Measurements from ENCODE around the gene THSD4.
A peak's percentile ranks its signal among the peaks of the same experiment; 100 is the strongest.

The THSD4 gene

DNA sequence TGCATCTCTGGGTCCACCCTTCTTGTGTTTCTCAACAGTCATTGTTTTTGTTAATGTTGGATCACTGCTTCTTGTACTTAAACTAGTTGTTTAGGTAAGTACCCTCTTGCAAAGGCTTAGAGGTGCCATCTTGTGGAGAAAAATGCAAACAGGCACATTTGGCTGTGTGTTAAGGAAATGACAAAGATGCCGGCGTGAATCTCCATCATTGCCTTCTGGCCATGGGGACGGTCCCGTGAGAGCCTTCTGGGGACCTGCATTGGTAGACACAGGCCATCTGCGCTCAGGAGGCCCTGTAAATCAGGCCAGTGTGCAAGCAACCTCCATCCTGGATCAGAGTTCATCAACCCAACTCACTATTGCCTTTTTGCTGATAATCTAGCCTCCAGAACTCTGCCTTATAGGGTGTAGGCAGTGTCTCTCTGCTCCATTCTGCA lies 536.5 kb downstream of the THSD4 start:
- H3K27ac ChIP-seq (ENCODE audit: low read depth, low read length, poor library complexity, severe bottlenecking): no peak overlapping the region
- no peaks in the 10 kb centered on the region for H3K36me3 ChIP-seq (ENCODE audit: insufficient read depth, low read length)
- H3K9ac ChIP-seq (ENCODE audit: low read length): no peak overlapping the region
- H3K27me3 ChIP-seq (ENCODE audit: insufficient read depth, low read length): no peaks in the 10 kb centered on the region
- no peaks in the 10 kb centered on the region for H3K9me2 ChIP-seq (ENCODE audit: low read depth, low read length)
- no peaks in the 10 kb centered on the region for H3K79me2 ChIP-seq (ENCODE audit: insufficient read depth, low read length)
- TF ChIP-seq, protein P1, sequence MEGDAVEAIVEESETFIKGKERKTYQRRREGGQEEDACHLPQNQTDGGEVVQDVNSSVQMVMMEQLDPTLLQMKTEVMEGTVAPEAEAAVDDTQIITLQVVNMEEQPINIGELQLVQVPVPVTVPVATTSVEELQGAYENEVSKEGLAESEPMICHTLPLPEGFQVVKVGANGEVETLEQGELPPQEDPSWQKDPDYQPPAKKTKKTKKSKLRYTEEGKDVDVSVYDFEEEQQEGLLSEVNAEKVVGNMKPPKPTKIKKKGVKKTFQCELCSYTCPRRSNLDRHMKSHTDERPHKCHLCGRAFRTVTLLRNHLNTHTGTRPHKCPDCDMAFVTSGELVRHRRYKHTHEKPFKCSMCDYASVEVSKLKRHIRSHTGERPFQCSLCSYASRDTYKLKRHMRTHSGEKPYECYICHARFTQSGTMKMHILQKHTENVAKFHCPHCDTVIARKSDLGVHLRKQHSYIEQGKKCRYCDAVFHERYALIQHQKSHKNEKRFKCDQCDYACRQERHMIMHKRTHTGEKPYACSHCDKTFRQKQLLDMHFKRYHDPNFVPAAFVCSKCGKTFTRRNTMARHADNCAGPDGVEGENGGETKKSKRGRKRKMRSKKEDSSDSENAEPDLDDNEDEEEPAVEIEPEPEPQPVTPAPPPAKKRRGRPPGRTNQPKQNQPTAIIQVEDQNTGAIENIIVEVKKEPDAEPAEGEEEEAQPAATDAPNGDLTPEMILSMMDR (IDR thresholded peaks at IDR 0.05; ENCODE audit: low read length): peak; percentile 55
- TF ChIP-seq EZH2 (IDR thresholded peaks at IDR 0.05; ENCODE audit: borderline replicate concordance, low read length): no peak
- no peaks in the 10 kb centered on the region for H3K9me3 ChIP-seq (ENCODE audit: low read length)
- no peak overlapping the region for H3K4me3 ChIP-seq (ENCODE audit: low read depth, low read length, poor library complexity, severe bottlenecking)
- no peak overlapping the region for H2AFZ ChIP-seq (ENCODE audit: low read length)
- H3K4me1 ChIP-seq (ENCODE audit: insufficient read depth, low read length, severe bottlenecking): no peaks in the 10 kb centered on the region
- H3F3A ChIP-seq (ENCODE audit: insufficient read depth, low read length): no peaks in the 10 kb centered on the region
- no peak overlapping the region for H3K4me2 ChIP-seq (ENCODE audit: low read length)
- no peaks in the 10 kb centered on the region for H4K20me1 ChIP-seq (ENCODE audit: insufficient read depth, low read length)

- Histone ChIP-seq H3K4me1 (ENCODE audit: insufficient read depth, low read length, severe bottlenecking) (no peaks in the 10 kb centered on the region), H3K79me2 (ENCODE audit: insufficient read depth, low read length) (no peaks in the 10 kb centered on the region), H3K27me3 (ENCODE audit: insufficient read depth, low read length) (no peaks in the 10 kb centered on the region; the same call in 1 of the 2 replicates), H3K27ac (ENCODE audit: low read depth, low read length, poor library complexity, severe bottlenecking) (no peak overlapping the region), H3K4me2 (ENCODE audit: low read length) (no peak overlapping the region), H3K9ac (ENCODE audit: low read length) (no peak overlapping the region), H3F3A (ENCODE audit: insufficient read depth, low read length) (no peaks in the 10 kb centered on the region), H3K9me3 (ENCODE audit: low read length) (no peaks in the 10 kb centered on the region), H4K20me1 (ENCODE audit: insufficient read depth, low read length) (no peaks in the 10 kb centered on the region), H3K9me2 (ENCODE audit: low read depth, low read length) (no peaks in the 10 kb centered on the region), H2AFZ (ENCODE audit: low read length) (no peak overlapping the region), H3K36me3 (ENCODE audit: insufficient read depth, low read length) (no peaks in the 10 kb centered on the region), H3K4me3 (ENCODE audit: low read depth, low read length, poor library complexity, severe bottlenecking) (no peak overlapping the region)
- TF ChIP-seq, protein P1 (IDR thresholded peaks at IDR 0.05; ENCODE audit: low read length): no peak
- TF ChIP-seq EZH2 (IDR thresholded peaks at IDR 0.05; ENCODE audit: borderline replicate concordance, low read length): no peak
Observed at GRCh38 chr15:71654042-71654719, 538.9 kb downstream of the THSD4 start.

DNA sequence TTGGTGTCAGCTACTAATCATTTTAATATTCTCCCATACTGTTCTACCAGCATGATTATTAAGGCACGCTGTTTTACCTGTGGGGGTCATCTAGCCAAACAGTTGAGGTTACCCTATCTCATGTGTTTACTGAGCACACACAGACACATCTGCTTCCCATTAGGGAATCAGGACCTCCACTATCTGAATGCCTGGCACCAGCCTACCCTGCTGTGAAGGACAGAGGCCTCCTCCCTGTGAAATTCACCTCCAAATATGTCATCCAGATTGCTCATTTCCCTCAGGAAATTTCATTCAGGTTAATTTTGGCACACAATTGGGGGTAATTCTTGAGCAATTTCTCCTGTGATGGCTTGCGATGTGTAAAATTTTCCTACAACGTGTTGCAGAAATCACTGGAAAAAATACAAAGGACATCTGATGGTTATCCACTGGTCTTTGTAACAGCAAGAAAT lies 539.5 kb downstream of the THSD4 start:
- Histone ChIP-seq H3F3A (ENCODE audit: insufficient read depth, low read length) (no peaks in the 10 kb centered on the region), H3K27ac (ENCODE audit: low read depth, low read length, poor library complexity, severe bottlenecking) (no peak overlapping the region), H3K9ac (ENCODE audit: low read length) (no peak overlapping the region), H3K27me3 (ENCODE audit: insufficient read depth, low read length) (no peaks in the 10 kb centered on the region; the same call in 1 of the 2 replicates), H3K79me2 (ENCODE audit: insufficient read depth, low read length) (no peaks in the 10 kb centered on the region), H3K9me2 (ENCODE audit: low read depth, low read length) (no peaks in the 10 kb centered on the region), H3K9me3 (ENCODE audit: low read length) (no peaks in the 10 kb centered on the region), H3K4me3 (ENCODE audit: low read depth, low read length, poor library complexity, severe bottlenecking) (no peak overlapping the region), H3K4me1 (ENCODE audit: insufficient read depth, low read length, severe bottlenecking) (no peaks in the 10 kb centered on the region), H3K4me2 (ENCODE audit: low read length) (no peak overlapping the region), H4K20me1 (ENCODE audit: insufficient read depth, low read length) (no peaks in the 10 kb centered on the region), H3K36me3 (ENCODE audit: insufficient read depth, low read length) (no peaks in the 10 kb centered on the region), H2AFZ (ENCODE audit: low read length) (no peak overlapping the region)
- no peak for TF ChIP-seq EZH2 (IDR thresholded peaks at IDR 0.05; ENCODE audit: borderline replicate concordance, low read length)
- TF ChIP-seq, protein P1 (IDR thresholded peaks at IDR 0.05; ENCODE audit: low read length): no peak
